GM13977 (cell line): ENCODE data around the gene DAAM1.

Source experiments
- DNase-seq: peaks from one replicate; pipeline ENCODE4 v3.0.0; 2012; ENCODE audit warnings: low spot score
- CTCF ChIP-seq: IDR thresholded peaks from 2 replicates; pipeline ENCODE4 v1.5.1; 2012; ENCODE audit warnings: mild to moderate bottlenecking, control low read depth; ENCODE audit not compliant: insufficient read depth; ENCODE audit errors: extremely low read depth, missing control alignments
- in situ Hi-C: fragments of 300-500 bp; cut with MboI; formaldehyde crosslinking; loops from one replicate; pipeline ENCODE4 v1.12.0; 2022; ENCODE audit warnings: low sequenced_read_pairs, low pct_unique_long_range_greater_than_20kb, mixed read lengths, inconsistent platforms; ENCODE audit not compliant: unreplicated experiment

Gene DAAM1

GRCh38 chr14:59332727-59333126, 144.3 kb downstream of the DAAM1 start:
- DNase-seq, result no peak
- in situ Hi-C loops, result no loop called here
- no peak for TF ChIP-seq CTCF

DNA sequence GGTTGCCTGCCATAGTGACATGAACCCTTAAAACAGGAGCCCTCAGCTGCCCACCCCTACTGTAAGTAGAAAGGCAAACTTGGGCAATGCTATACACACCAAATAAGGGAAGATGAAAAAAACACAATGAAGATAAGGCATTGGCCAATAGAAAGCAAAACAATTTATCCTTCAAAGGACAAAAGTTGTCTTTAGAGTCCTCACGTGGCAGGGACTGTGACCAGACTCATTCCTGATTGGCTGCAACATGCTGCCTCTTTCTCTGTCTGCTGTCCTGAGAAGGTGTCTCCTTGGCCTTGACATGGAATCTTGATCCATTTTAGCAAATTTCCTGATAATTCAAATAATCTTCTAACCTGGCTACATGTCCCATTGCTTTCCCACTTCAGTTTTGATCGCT, 144.8 kb downstream of the DAAM1 start:
- no peak for TF ChIP-seq CTCF
- no peak for DNase-seq
- in situ Hi-C loops, result no loop called here

- TF ChIP-seq CTCF, result no peak
- in situ Hi-C loops, result no loop called here
- DNase-seq, result no peak
Observed at GRCh38 chr14:59333668-59334067, 145.2 kb downstream of the DAAM1 start.

GRCh38 chr14:59334253-59334652, 145.8 kb downstream of the DAAM1 start:
- DNase-seq, result no peak
- TF ChIP-seq CTCF, result no peak
- in situ Hi-C loops, result no loop called here

GRCh38 chr14:59336098-59336497, 147.6 kb downstream of the DAAM1 start:
- in situ Hi-C loops, result no loop called here
- no peak for DNase-seq
- no peak for TF ChIP-seq CTCF

- TF ChIP-seq CTCF, result no peak
- in situ Hi-C loops, result no loop called here
- no peak for DNase-seq
Observed at GRCh38 chr14:59336706-59337105, 148.2 kb downstream of the DAAM1 start.

DNA sequence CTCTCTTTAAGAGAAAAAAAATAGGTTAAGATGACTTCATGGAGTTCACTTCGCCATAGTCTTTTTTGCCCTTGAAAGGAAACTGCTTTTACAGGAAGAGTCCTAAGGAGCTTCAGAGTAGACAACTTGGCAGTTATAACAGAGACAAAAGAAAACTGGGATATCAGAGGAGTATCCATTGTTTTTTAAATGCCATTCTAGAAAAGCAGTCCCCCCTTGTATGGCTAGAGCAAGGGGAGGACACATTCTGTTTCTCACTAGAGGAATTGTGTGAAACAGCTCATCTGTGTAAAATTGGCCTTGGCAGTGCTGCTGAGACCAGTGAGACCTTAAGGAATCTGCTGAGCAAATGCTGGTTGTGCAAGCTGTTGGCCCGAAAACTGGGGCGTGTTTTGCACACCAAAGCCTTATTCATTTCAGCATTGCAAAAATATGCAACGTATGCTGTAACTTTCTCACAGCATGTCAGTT, 148.7 kb downstream of the DAAM1 start:
- DNase-seq, result no peak
- TF ChIP-seq CTCF, result no peak
- in situ Hi-C loops, result no loop called here
